Measurements from ENCODE around the gene TRIM67.

Gene TRIM67

GRCh38 chr1:231159202-231159962 lies 2.5 kb upstream of the TRIM67 start:
- no peak for DNase-seq

GRCh38 chr1:231159963-231160761 lies 1.7 kb upstream of the TRIM67 start:
- DNase-seq, result no peak

DNA sequence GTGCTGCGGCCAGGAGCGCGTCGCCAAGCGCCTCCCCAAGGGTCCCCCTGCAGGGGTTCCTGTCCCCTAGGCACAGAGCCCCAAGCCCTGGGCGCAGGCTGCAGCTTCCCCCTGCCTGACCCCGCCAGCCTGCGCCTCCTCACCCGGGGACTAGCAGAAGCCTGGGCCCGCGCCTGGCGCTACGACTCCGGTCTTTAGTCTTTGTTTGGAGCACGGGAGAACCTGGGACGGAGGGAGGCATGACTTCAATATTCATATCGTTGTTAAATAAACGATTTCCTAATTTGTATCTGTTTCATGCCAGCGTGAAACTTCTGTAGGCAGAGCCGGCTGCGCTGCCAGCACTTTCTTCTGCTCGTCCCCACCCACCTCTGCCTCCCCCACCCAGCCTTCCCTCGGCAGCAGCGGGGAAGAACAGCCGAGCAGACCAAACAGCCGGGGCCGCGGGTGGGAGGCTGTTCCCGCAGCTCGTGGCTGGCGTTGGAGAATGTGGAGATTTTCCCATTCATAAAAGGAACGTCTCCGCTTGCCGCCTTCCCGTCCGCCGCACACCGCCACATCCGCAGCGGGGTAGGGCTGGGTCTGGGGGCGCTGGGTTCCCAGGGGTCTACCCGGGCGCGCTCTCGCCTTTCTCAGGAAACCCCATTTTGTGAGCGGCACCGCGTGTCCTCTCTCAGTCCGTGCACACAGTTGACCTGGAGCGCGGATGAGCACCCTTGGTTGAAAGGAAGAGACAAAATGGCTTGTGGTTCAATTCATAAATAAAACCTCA lies 777 bp upstream of the TRIM67 start:
- DNase-seq, result no peak

DNA sequence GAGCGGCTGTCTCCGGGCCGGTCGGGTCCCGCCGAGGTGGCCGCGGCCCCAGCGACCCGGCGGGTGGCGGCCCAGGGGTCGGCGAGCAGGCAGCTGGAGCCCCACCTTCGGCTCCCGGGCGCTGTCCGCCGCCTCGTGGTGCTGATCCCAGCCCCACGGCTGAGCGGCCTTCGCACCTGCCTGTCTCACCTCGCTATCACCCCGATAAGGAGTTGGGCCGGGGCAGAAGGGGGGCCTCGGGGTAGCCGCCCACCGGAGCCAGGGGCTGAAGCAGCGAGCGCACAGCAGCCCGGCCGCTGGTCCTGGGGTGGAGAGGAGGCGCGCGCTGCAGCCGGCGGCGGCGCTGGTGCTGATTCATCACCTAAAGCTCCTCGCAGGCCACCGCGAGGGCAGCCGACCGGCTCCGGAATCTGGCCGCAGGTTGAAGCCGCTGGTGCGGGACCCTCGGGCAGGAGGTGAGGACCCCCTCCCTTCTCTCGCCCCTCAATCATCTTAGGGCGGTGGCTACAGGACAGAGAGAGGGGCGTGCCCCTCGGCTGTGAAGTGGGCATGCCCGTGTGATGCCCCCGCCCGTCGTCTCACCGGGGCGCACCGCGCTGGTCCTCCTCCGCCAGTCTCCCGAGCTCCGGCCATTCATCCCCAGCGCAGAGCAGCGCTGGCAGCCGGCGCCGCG lies 575 bp downstream of the TRIM67 start:
- no peak for DNase-seq

DNA sequence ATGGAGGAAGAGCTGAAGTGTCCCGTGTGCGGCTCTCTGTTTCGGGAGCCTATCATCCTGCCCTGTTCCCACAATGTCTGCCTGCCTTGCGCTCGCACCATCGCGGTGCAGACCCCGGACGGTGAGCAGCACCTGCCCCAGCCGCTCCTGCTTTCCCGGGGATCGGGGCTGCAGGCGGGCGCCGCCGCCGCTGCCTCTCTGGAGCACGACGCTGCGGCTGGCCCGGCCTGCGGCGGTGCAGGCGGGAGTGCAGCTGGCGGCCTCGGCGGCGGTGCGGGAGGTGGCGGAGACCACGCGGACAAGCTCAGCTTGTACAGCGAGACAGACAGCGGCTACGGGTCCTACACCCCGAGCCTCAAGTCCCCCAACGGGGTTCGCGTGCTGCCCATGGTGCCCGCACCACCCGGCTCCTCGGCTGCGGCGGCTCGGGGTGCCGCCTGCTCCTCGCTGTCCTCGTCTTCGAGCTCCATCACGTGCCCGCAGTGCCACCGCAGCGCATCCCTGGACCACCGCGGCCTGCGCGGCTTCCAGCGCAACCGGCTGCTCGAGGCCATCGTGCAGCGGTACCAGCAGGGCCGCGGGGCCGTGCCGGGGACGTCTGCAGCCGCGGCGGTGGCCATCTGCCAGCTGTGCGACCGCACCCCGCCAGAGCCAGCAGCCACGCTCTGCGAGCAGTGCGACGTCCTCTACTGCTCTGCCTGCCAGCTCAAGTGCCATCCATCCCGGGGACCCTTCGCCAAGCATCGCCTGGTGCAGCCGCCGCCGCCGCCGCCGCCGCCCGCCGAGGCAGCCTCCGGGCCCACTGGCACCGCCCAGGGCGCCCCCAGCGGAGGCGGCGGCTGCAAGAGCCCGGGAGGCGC lies 1.3 kb downstream of the TRIM67 start:
- no peak for DNase-seq

GRCh38 chr1:231163830-231164427 lies 2.1 kb downstream of the TRIM67 start:
- no peak for DNase-seq

DNA sequence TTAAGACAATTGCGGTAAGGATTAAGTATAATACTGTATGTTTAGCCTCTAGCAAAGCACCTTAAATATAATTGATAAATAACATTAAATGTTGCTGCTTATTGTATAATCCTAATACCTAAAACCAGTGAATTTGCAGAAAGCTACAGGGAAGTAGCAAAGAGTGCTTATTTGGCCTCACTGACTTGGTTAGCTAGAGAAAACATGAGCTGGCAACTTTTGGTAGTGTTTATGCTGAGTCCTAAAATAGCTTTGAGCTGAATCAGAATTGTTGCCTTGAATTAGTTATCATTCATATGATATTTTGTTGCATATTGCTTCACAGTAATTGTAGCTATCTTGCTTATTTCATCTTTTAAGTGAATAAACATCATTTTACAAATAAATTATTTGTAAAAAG lies 3.5 kb downstream of the TRIM67 start:
- no peak for DNase-seq

DNA sequence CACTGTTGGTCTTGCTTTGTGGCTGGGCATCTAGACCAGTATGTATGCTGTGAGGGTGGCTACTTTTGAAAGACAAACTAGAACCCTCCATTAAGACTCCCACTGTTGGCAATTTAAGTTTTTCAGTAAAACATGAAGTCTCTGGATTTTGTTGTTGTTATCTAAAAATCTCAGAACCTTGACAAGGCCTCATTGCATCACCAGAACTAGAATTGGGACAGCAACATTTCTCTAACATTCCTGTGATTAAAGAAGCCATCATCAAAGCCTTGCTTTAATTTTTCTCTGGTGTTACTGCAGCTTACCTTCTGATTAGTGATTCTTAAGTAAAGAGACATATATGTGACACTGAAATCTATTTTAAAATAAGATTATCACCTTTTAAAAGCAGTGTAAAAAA lies 4.5 kb downstream of the TRIM67 start:
- DNase-seq, result no peak

- no peak for DNase-seq
Observed at GRCh38 chr1:231170875-231171274, 9.0 kb downstream of the TRIM67 start.

DNA sequence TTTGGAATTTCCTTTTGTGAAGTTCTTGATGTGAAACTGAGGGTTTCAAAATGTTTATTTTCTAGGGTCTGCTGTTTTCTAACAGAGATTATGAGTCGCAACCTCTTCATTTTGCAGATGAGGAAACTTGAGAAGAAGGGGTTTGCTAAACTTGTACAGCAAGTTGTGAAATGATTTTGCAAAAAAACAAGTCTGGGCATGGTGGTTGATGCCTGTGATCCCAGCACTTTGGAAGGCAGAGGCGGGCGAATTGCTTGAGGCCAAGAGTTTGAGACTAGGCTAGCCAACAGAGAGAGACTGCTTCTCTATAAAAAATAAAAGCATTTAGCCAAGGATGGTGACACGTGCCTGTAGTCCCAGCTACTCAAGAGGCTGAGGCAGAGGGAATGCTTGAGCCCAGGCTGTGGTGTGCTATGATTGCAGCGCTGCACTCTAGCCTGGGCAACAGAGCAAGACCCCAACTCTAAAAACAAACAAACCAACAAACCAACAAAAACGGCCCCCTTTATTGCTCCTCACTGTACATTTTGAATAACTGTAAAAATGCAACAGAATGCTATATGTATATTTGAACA lies 9.9 kb downstream of the TRIM67 start:
- DNase-seq, result no peak

- DNase-seq, result no peak
Observed at GRCh38 chr1:231172411-231172810, 10.6 kb downstream of the TRIM67 start.

DNA sequence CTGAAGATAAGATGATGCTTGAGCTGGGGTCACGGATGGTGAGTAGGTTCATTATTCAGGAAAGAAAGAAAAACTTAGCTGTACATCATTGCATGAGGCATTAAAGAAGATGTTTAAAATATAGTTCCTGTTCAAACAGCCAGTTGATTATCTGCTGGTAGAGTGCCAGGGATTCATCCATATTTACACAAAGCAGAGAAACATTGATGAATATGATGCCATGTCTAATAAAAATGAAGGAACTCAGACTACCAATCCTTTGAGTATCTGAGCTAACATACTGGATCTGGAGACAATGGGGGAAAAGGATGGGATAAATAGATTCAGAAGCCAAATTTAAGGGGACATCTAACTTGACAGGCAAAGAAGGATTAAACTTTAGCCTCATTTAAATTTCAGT lies 14.6 kb downstream of the TRIM67 start:
- DNase-seq, result no peak

DNA sequence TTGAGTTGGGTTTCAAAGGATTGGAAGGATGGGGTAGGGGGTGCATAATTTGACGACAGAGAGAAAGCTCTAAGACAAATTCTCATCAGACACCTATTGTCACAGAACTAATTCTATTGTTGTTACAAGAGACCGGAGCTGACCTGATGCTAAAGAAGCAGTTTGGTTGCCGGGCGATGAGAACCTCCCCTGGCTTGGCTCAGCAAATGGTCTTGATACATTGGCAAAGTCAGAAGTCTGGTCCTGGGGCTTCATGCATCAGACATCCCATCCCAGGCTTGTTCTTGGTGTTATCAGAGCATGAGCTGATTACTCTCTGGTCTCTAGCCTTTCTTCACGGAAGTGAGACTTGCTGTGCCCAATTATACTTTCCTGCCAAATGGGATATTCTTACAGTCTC lies 15.4 kb downstream of the TRIM67 start:
- DNase-seq, result no peak

- DNase-seq, result no peak
Observed at GRCh38 chr1:231177936-231178335, 16.1 kb downstream of the TRIM67 start.

- DNase-seq, result no peak
Observed at GRCh38 chr1:231178970-231179369, 17.1 kb downstream of the TRIM67 start.

GRCh38 chr1:231180034-231180433 lies 18.2 kb downstream of the TRIM67 start:
- no peak for DNase-seq

DNA sequence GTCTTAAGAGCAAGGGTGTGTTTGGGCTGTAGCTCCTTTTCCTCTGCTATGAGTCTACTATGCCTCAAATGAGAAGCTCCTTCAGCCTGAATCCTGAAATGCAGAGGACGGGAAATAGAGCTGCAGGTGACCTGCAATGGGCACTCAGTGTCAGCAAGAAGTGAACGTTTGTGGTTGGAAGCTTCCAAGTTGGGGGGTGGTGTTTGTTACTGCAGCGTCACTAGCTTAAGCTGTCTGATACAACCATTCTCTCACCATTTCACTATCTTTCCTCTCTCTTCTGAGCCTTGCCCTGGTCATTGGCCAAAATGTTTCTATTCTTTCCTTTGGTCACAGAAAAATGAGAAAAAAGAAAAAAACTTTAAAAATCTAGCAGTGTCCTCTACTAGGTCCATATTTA lies 19.4 kb downstream of the TRIM67 start:
- DNase-seq, result no peak

- no peak for DNase-seq
Observed at GRCh38 chr1:231182317-231182716, 20.5 kb downstream of the TRIM67 start.

GRCh38 chr1:231183639-231184590 lies 22.1 kb downstream of the TRIM67 start:
- no peak for DNase-seq

DNA sequence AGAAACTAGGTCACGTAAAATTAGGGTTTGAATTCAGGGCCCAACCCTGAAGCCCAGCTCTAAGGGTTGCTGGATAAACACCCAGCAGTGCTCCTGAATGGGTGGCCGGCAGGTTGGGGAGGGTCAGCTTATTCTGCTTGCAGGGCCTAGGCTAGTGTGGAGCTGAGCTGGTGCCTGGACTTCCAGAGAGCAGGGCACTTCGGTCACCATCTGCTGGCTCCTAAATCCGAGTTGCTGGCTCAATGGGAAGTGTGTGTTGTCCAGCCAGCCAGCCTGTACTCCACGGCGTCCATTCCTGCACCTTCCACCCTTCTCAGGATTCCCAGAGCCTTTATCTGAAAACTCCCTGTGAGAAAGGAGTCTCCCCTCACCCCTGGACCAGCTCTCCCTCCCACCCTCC lies 23.0 kb downstream of the TRIM67 start:
- DNase-seq, result no peak

Measured in effector CD8-positive, alpha-beta T cell (primary cell).